Sigmoid colon (tissue), 7 donors: ENCODE results near the gene C4orf33. TPM values are rescaled to one million over a fixed set of nuclear protein-coding genes. Genes with fewer than 3 reads are reported as not detected.
"Not testable (repeated sequence)": the region's sequence is repeated elsewhere in the genome, so short reads cannot be mapped to it uniquely, and the experiment has no call there.

Experiments
- DNase-seq: peaks from one replicate; pipeline ENCODE4 v3.0.0-alpha.2; 2019
- H3K27ac ChIP-seq, 4 donors: fragments of 200-600 bp; sonication (generic); one replicate each; pipeline ENCODE4 v1.5.1; 2016 to 2019; ENCODE audit warnings: mild to moderate bottlenecking in 1 of 4
- H3K27me3 ChIP-seq, 3 donors: fragments of 200-600 bp; sonication (generic); one replicate each; pipeline ENCODE4 v1.5.1; 2019; ENCODE audit warnings: mild to moderate bottlenecking in 1 of 3
- H3K36me3 ChIP-seq, 4 donors: fragments of 200-600 bp; sonication (generic); one replicate each; pipeline ENCODE4 v1.5.1; 2016 to 2019
- H3K4me1 ChIP-seq, 4 donors: fragments of 200-600 bp; sonication (generic); one replicate each; pipeline ENCODE4 v1.5.1; 2017 to 2019
- H3K4me3 ChIP-seq, 4 donors: fragments of 200-600 bp; sonication (generic); one replicate each; pipeline ENCODE4 v1.5.1; 2017 to 2019; ENCODE audit warnings: mild to moderate bottlenecking in 2 of 4, moderate library complexity in 1 of 4
- H3K9me3 ChIP-seq, 4 donors: fragments of 200-600 bp in 3 of 4; sonication (generic) in 3 of 4; one replicate each; pipeline versions ENCODE4 v1.5.1 to v1.6.1; 2013 to 2019
- CTCF ChIP-seq, 4 experiments: fragments of 450-650 bp in 3 of 4; fragments of 200-600 bp in 1 of 4; IDR thresholded peaks; one replicate each; pipeline ENCODE4 v1.5.1; 2016 to 2019; ENCODE audit warnings: antibody characterized with exemption in 4 of 4, mild to moderate bottlenecking in 3 of 4, moderate library complexity in 2 of 4
- EP300 ChIP-seq, 4 donors: sonication (generic); formaldehyde crosslinking; IDR thresholded peaks; one replicate each; pipeline ENCODE4 v1.6.1; 2017; ENCODE audit warnings: antibody characterized with exemption in 4 of 4
- POLR2A ChIP-seq, 2 donors: fragments of 450-650 bp; IDR thresholded peaks; one replicate each; pipeline ENCODE4 v1.6.1; 2016; ENCODE audit warnings: antibody characterized with exemption in 2 of 2, mild to moderate bottlenecking in 2 of 2, moderate library complexity in 2 of 2
- POLR2AphosphoS5 ChIP-seq, 4 donors: sonication (generic); formaldehyde crosslinking; IDR thresholded peaks; one replicate each; pipeline ENCODE4 v1.6.1; 2017; ENCODE audit warnings: antibody characterized with exemption in 4 of 4
- WGBS, 2 donors: extraction: QIAGEN DNeasy Blood & Tissue Kit; methylation state at CpG; one replicate each; pipeline ENCODE4 v1.1.7; 2013; 5-methylcytosine and 5-hydroxymethylcytosine counted together
- intact Hi-C: fragments of 100-400 bp; cut with DNase I; formaldehyde crosslinking; loops from one replicate; pipeline ENCODE4 v1.15.1; 2023
- polyA plus RNA-seq, 3 donors: library from polyadenylated mRNA; stranded (reverse); fragments of 200-250 nt; gene quantifications; one replicate each; pipeline ENCODE4 v1.2.3, GENCODE V29; 2013
- total RNA-seq, 4 donors: library from RNA; depleted of rRNA; stranded (reverse); fragments of >200 nt; gene quantifications; one replicate each; pipeline ENCODE4 v1.1.0, GENCODE V29; 2016
- donor health status: healthy with polysubstance abuse.
- donor health status: Bipolar disorder and iron deficiency.
- donor health status: healthy.

Gene C4orf33
- total and polyA plus RNA-seq, 7 donors: 3.9 to 37.2 (median 10.7) TPM

- intact Hi-C loops: no loop called here
- WGBS, 2 donors: 92 to 94% methylated on average over 3 of the region's 3 CpGs
- Histone ChIP-seq H3K36me3 (no peaks in the 10 kb centered on the region), H3K27ac (no peak overlapping the region), H3K4me1 (no peaks in the 10 kb centered on the region), H3K9me3 (no peaks in the 10 kb centered on the region), H3K4me3 (no peak overlapping the region), H3K27me3 (no peaks in the 10 kb centered on the region)
- TF ChIP-seq POLR2A (IDR thresholded peaks at IDR 0.05): no peak
- no peak for DNase-seq
These were observed 14.2 kb downstream of the C4orf33 start for GRCh38 chr4:129109965-129110824.

- Histone ChIP-seq H3K27me3 (no peaks in the 10 kb centered on the region), H3K4me1 (no peaks in the 10 kb centered on the region), H3K9me3 (no peaks in the 10 kb centered on the region), H3K27ac (no peak overlapping the region), H3K4me3 (no peak overlapping the region), H3K36me3 (no peaks in the 10 kb centered on the region)
- DNase-seq: no peak
- intact Hi-C loops: no loop called here
- no peak for TF ChIP-seq CTCF (IDR thresholded peaks at IDR 0.05)
- TF ChIP-seq POLR2AphosphoS5 (IDR thresholded peaks at IDR 0.05): no peak
- no peak for TF ChIP-seq EP300 (IDR thresholded peaks at IDR 0.05)
- TF ChIP-seq POLR2A (IDR thresholded peaks at IDR 0.05): no peak
- 88 to 89% methylated on average over 3 of the region's 3 CpGs for WGBS, 2 donors
These were observed 15.0 kb downstream of the C4orf33 start for GRCh38 chr4:129110931-129111330.

- Histone ChIP-seq H3K36me3 (no peaks in the 10 kb centered on the region), H3K27me3 (no peaks in the 10 kb centered on the region), H3K9me3 (no peaks in the 10 kb centered on the region), H3K27ac (no peak overlapping the region), H3K4me1 (no peaks in the 10 kb centered on the region), H3K4me3 (no peak overlapping the region)
- intact Hi-C loops: no loop called here
- no peak for DNase-seq
- TF ChIP-seq POLR2A (IDR thresholded peaks at IDR 0.05) (no peak), POLR2AphosphoS5 (IDR thresholded peaks at IDR 0.05) (no peak), CTCF (IDR thresholded peaks at IDR 0.05) (no peak), EP300 (IDR thresholded peaks at IDR 0.05) (no peak)
These were observed 16.0 kb downstream of the C4orf33 start for GRCh38 chr4:129111919-129112318.

- TF ChIP-seq EP300 (IDR thresholded peaks at IDR 0.05) (no peak), POLR2A (IDR thresholded peaks at IDR 0.05) (no peak), POLR2AphosphoS5 (IDR thresholded peaks at IDR 0.05) (no peak), CTCF (IDR thresholded peaks at IDR 0.05) (no peak)
- no peak for DNase-seq
- Histone ChIP-seq H3K9me3 (no peaks in the 10 kb centered on the region), H3K27ac (no peak overlapping the region), H3K36me3 (no peaks in the 10 kb centered on the region), H3K4me3 (no peak overlapping the region), H3K27me3 (no peaks in the 10 kb centered on the region), H3K4me1 (no peaks in the 10 kb centered on the region)
- 48 to 56% methylated on average over 1 of the region's 1 CpG for WGBS, 2 donors
- intact Hi-C loops: no loop called here
These were observed 17.5 kb downstream of the C4orf33 start for GRCh38 chr4:129113434-129113833.

- H3K4me3 ChIP-seq: no peak overlapping the region
- no peak for DNase-seq
- no peak for TF ChIP-seq POLR2AphosphoS5 (IDR thresholded peaks at IDR 0.05)
- H3K36me3 ChIP-seq: no peaks in the 10 kb centered on the region
- intact Hi-C loops: no loop called here
- 84 to 94% methylated on average over 1 of the region's 1 CpG for WGBS, 2 donors
- H3K27ac ChIP-seq: no peak overlapping the region
- no peaks in the 10 kb centered on the region for H3K9me3 ChIP-seq
- H3K27me3 ChIP-seq: no peaks in the 10 kb centered on the region
- no peaks in the 10 kb centered on the region for H3K4me1 ChIP-seq
These were observed 18.0 kb downstream of the C4orf33 start for GRCh38 chr4:129113919-129114318.

GRCh38 chr4:129117705-129118104 is 21.8 kb downstream of the C4orf33 start:
- 94 to 96% methylated on average over 5 of the region's 5 CpGs for WGBS, 2 donors
- no peak for DNase-seq
- no peaks in the 10 kb centered on the region for H3K4me1 ChIP-seq
- no peak overlapping the region for H3K27ac ChIP-seq
- TF ChIP-seq POLR2AphosphoS5 (IDR thresholded peaks at IDR 0.05) (no peak), POLR2A (IDR thresholded peaks at IDR 0.05) (no peak), CTCF (IDR thresholded peaks at IDR 0.05) (no peak), EP300 (IDR thresholded peaks at IDR 0.05) (no peak)
- H3K4me3 ChIP-seq: no peak overlapping the region
- no peaks in the 10 kb centered on the region for H3K27me3 ChIP-seq
- H3K36me3 ChIP-seq: no peaks in the 10 kb centered on the region
- no peaks in the 10 kb centered on the region for H3K9me3 ChIP-seq
- intact Hi-C loops: no loop called here

GRCh38 chr4:129126614-129127013 is 30.7 kb downstream of the C4orf33 start:
- DNase-seq, H3K9me3 ChIP-seq, H3K4me3 ChIP-seq, H3K27me3 ChIP-seq, intact Hi-C loops, H3K27ac ChIP-seq, H3K4me1 ChIP-seq, H3K36me3 ChIP-seq: not testable (repeated sequence)
- 91 to 92% methylated on average over 5 of the region's 5 CpGs for WGBS, 2 donors
